K562 (cell line): ENCODE data around the gene TRMT1. TPM values are rescaled to one million over a fixed set of nuclear protein-coding genes. Genes with fewer than 3 reads are reported as not detected.

Experiments used
- CEBPG ChIP-seq, 3 experiments: fragments of 200-800 bp in 1 of 3; sonication (Bioruptor generic) in 1 of 3; sonication (generic) in 1 of 3; formaldehyde crosslinking in 1 of 3; IDR thresholded peaks in 2 of 3; conservative IDR thresholded peaks in 1 of 3; 2 replicates each; pipeline versions ENCODE4 v1.6.1 to v1.8.0; 2016 to 2022; ENCODE audit warnings: missing compliant biosample characterization in 2 of 3, missing genetic modification characterization in 2 of 3, mild to moderate bottlenecking in 1 of 3, missing genetic modification reagents in 1 of 3
- EZH2 ChIP-seq: IDR thresholded peaks from 2 replicates; pipeline ENCODE4 v1.6.1; 2012; ENCODE audit warnings: low read depth, mild to moderate bottlenecking, inconsistent platforms, low read length, borderline replicate concordance
- HMG20A ChIP-seq: fragments of 450-650 bp; formaldehyde crosslinking; conservative IDR thresholded peaks from 2 replicates; pipeline ENCODE4 v1.4.0; 2020; ENCODE audit warnings: mild to moderate bottlenecking, mixed read lengths
- KAT7 ChIP-seq: sonication (generic); formaldehyde crosslinking; IDR thresholded peaks from 2 replicates; pipeline ENCODE4 v1.8.0; 2022; ENCODE audit warnings: missing genetic modification reagents, mild to moderate bottlenecking, borderline replicate concordance
- MEIS2 ChIP-seq: fragments of 450-650 bp; IDR thresholded peaks from 2 replicates; pipeline ENCODE4 v1.6.1; 2014; ENCODE audit warnings: mild to moderate bottlenecking; ENCODE audit not compliant: partially characterized antibody
- POLR3A ChIP-seq: IDR thresholded peaks from 2 replicates; pipeline ENCODE4 v1.6.1; 2011; ENCODE audit warnings: borderline replicate concordance, mild to moderate bottlenecking, moderate library complexity; ENCODE audit not compliant: insufficient read length, insufficient read depth; ENCODE audit errors: extremely low read depth
- SMARCA4 ChIP-seq: fragments of 450-650 bp; IDR thresholded peaks from 2 replicates; pipeline ENCODE4 v1.6.1; 2016
- SPI1 ChIP-seq: IDR thresholded peaks from 2 replicates; pipeline ENCODE4 v1.6.1; 2011; ENCODE audit warnings: low read depth, low read length, control low read depth, borderline replicate concordance
- ZNF766 ChIP-seq: fragments of 200-800 bp; sonication (Bioruptor generic); conservative IDR thresholded peaks from 2 replicates; pipeline ENCODE4 v1.6.1; 2016; ENCODE audit warnings: missing genetic modification characterization, missing compliant biosample characterization
- polyA plus RNA-seq, 8 experiments: library from polyadenylated mRNA; depleted of rRNA in 4 of 8; stranded (reverse) in 5 of 8; unstranded in 3 of 8; fragments of >200 nt; fragmentation: Nextera tagmentation in 2 of 8; fragmentation: Illumina TruSeq in 1 of 8; extraction: Ambion mirVana in 2 of 8; extraction: Trizol in 1 of 8; gene quantifications; 2 replicates each; pipeline versions ENCODE4 v1.2.1 to v1.2.3, GENCODE V29; 2011 to 2014; ENCODE audit warnings: inconsistent platforms in 1 of 8, missing spikeins in 1 of 8
- total RNA-seq, 7 experiments: library from RNA; depleted of rRNA in 6 of 7; stranded (reverse); fragments of >200 nt in 6 of 7; fragmentation: Illumina TruSeq in 2 of 7; extraction: Trizol in 2 of 7; gene quantifications; 2 replicates each; pipeline versions ENCODE4 v1.2.1 to v1.2.3, GENCODE V29; 2011 to 2021; ENCODE audit warnings: low replicate concordance in 1 of 7
- TF ChIP-seq, protein P1 (sequence below): fragments of 200-800 bp; sonication (Bioruptor generic); IDR thresholded peaks from 2 replicates; pipeline ENCODE4 v1.6.1; 2017; ENCODE audit warnings: missing genetic modification characterization, missing compliant biosample characterization
- TF ChIP-seq, protein P2 (sequence below): sonication (generic); formaldehyde crosslinking; IDR thresholded peaks from 2 replicates; pipeline ENCODE4 v1.8.1; 2022; ENCODE audit warnings: missing genetic modification reagents
- TF ChIP-seq, protein P3 (sequence below): fragments of 200-600 bp; sonication (generic); IDR thresholded peaks from one replicate; pipeline ENCODE4 v1.6.1; 2012; ENCODE audit warnings: mild to moderate bottlenecking, low read depth, low read length, inconsistent platforms

The TRMT1 gene
- total and polyA plus RNA-seq, 9 of the 15 experiments (the other 6 are each of a cell fraction or from before 2014, with no cell fraction given), result 5.8 to 158 (median 54.3) TPM

DNA sequence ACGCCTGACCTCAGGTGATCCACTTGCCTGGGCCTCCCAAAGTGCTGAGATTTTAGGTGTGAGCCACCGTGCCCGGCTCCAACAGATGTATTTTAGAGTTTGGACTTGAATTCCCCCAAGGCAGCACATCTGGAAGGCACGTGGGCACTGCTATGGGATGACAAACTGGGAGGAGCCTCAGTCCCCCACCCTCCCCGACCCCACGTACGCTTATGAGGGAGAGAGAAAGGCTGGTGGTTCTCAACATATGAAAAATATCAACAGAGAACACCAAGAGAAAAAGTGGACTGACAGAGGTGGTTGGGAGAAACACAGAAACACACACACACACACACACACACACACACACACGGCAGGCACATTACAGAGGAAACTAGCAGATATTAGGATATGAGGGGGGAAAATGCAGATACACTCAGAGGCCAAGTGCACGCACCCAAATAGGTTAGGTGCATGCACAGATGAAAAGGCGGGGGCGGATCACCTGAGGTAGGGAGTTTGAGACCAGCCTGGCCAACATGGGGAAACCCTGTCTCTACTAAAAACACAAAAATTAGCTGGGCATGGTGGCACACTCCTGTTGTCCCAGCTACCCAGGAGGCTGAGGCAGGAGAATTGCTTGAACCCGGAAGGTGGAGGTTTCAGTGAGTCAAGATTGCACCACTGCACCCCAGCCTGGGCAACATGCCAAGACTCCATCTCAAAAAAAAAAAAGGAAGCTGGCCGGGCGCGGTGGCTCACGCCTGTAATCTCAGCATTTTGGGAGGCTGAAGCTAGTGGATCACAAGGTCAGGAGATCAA lies 30.4 kb upstream of the TRMT1 start (continued):
- no peak for TF ChIP-seq POLR3A
- no peak for TF ChIP-seq HMG20A
- TF ChIP-seq SPI1, result no peak
- TF ChIP-seq, protein P1, sequence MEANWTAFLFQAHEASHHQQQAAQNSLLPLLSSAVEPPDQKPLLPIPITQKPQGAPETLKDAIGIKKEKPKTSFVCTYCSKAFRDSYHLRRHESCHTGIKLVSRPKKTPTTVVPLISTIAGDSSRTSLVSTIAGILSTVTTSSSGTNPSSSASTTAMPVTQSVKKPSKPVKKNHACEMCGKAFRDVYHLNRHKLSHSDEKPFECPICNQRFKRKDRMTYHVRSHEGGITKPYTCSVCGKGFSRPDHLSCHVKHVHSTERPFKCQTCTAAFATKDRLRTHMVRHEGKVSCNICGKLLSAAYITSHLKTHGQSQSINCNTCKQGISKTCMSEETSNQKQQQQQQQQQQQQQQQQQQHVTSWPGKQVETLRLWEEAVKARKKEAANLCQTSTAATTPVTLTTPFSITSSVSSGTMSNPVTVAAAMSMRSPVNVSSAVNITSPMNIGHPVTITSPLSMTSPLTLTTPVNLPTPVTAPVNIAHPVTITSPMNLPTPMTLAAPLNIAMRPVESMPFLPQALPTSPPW (CRISPR knock-in tag), result no peak
- TF ChIP-seq, protein P2, sequence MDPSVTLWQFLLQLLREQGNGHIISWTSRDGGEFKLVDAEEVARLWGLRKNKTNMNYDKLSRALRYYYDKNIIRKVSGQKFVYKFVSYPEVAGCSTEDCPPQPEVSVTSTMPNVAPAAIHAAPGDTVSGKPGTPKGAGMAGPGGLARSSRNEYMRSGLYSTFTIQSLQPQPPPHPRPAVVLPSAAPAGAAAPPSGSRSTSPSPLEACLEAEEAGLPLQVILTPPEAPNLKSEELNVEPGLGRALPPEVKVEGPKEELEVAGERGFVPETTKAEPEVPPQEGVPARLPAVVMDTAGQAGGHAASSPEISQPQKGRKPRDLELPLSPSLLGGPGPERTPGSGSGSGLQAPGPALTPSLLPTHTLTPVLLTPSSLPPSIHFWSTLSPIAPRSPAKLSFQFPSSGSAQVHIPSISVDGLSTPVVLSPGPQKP (CRISPR knock-in tag), result no peak
- TF ChIP-seq CEBPG (CRISPR knock-in tag; IDR thresholded peaks at IDR 0.05), result peak; percentile 80
- peak; percentile 61 to 82 for TF ChIP-seq CEBPG (tag; conservative IDR thresholded peaks at IDR 0.05 in 1 of 2, IDR thresholded peaks at IDR 0.05 in 1 of 2)
- no peak for TF ChIP-seq MEIS2
- TF ChIP-seq EZH2, result no peak
- TF ChIP-seq, protein P3, sequence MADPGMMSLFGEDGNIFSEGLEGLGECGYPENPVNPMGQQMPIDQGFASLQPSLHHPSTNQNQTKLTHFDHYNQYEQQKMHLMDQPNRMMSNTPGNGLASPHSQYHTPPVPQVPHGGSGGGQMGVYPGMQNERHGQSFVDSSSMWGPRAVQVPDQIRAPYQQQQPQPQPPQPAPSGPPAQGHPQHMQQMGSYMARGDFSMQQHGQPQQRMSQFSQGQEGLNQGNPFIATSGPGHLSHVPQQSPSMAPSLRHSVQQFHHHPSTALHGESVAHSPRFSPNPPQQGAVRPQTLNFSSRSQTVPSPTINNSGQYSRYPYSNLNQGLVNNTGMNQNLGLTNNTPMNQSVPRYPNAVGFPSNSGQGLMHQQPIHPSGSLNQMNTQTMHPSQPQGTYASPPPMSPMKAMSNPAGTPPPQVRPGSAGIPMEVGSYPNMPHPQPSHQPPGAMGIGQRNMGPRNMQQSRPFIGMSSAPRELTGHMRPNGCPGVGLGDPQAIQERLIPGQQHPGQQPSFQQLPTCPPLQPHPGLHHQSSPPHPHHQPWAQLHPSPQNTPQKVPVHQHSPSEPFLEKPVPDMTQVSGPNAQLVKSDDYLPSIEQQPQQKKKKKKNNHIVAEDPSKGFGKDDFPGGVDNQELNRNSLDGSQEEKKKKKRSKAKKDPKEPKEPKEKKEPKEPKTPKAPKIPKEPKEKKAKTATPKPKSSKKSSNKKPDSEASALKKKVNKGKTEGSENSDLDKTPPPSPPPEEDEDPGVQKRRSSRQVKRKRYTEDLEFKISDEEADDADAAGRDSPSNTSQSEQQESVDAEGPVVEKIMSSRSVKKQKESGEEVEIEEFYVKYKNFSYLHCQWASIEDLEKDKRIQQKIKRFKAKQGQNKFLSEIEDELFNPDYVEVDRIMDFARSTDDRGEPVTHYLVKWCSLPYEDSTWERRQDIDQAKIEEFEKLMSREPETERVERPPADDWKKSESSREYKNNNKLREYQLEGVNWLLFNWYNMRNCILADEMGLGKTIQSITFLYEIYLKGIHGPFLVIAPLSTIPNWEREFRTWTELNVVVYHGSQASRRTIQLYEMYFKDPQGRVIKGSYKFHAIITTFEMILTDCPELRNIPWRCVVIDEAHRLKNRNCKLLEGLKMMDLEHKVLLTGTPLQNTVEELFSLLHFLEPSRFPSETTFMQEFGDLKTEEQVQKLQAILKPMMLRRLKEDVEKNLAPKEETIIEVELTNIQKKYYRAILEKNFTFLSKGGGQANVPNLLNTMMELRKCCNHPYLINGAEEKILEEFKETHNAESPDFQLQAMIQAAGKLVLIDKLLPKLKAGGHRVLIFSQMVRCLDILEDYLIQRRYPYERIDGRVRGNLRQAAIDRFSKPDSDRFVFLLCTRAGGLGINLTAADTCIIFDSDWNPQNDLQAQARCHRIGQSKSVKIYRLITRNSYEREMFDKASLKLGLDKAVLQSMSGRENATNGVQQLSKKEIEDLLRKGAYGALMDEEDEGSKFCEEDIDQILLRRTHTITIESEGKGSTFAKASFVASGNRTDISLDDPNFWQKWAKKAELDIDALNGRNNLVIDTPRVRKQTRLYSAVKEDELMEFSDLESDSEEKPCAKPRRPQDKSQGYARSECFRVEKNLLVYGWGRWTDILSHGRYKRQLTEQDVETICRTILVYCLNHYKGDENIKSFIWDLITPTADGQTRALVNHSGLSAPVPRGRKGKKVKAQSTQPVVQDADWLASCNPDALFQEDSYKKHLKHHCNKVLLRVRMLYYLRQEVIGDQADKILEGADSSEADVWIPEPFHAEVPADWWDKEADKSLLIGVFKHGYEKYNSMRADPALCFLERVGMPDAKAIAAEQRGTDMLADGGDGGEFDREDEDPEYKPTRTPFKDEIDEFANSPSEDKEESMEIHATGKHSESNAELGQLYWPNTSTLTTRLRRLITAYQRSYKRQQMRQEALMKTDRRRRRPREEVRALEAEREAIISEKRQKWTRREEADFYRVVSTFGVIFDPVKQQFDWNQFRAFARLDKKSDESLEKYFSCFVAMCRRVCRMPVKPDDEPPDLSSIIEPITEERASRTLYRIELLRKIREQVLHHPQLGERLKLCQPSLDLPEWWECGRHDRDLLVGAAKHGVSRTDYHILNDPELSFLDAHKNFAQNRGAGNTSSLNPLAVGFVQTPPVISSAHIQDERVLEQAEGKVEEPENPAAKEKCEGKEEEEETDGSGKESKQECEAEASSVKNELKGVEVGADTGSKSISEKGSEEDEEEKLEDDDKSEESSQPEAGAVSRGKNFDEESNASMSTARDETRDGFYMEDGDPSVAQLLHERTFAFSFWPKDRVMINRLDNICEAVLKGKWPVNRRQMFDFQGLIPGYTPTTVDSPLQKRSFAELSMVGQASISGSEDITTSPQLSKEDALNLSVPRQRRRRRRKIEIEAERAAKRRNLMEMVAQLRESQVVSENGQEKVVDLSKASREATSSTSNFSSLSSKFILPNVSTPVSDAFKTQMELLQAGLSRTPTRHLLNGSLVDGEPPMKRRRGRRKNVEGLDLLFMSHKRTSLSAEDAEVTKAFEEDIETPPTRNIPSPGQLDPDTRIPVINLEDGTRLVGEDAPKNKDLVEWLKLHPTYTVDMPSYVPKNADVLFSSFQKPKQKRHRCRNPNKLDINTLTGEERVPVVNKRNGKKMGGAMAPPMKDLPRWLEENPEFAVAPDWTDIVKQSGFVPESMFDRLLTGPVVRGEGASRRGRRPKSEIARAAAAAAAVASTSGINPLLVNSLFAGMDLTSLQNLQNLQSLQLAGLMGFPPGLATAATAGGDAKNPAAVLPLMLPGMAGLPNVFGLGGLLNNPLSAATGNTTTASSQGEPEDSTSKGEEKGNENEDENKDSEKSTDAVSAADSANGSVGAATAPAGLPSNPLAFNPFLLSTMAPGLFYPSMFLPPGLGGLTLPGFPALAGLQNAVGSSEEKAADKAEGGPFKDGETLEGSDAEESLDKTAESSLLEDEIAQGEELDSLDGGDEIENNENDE, result no peak
- TF ChIP-seq ZNF766 (CRISPR knock-in tag), result peak; percentile 78
- no peak for TF ChIP-seq KAT7 (CRISPR knock-in tag)
- TF ChIP-seq SMARCA4, result peak; percentile 42; the same call in 1 of the 2 replicates
